Astrocyte (in vitro differentiated cells and primary cell): ENCODE data around the gene TYMS. TPM values are rescaled to one million over a fixed set of nuclear protein-coding genes. Genes with fewer than 3 reads are reported as not detected.

Source experiments
- DNase-seq: peaks from one replicate; pipeline ENCODE4 v3.0.0-alpha.2; 2010; ENCODE audit warnings: low read depth
- FAIRE-seq: peaks from 2 replicates; lab custom pipeline; 2011; peaks lifted over from hg19 to GRCh38; lab: Jason Lieb, UNC
- H2AFZ ChIP-seq: 2 replicates; pipeline ENCODE4 v1.6.0; 2012; ENCODE audit warnings: low read depth, low read length, inconsistent platforms
- H3K27ac ChIP-seq: 2 replicates; pipeline ENCODE4 v1.5.1; 2011; ENCODE audit warnings: low read depth, low read length, inconsistent platforms
- H3K27me3 ChIP-seq: 2 replicates; pipeline ENCODE4 v1.6.0; 2011; ENCODE audit warnings: low read length, inconsistent platforms; ENCODE audit not compliant: insufficient read depth
- H3K36me3 ChIP-seq: 2 replicates; pipeline ENCODE4 v1.5.1; 2011; ENCODE audit warnings: low read length, inconsistent platforms; ENCODE audit not compliant: insufficient read depth
- H3K4me1 ChIP-seq: 2 replicates; pipeline ENCODE4 v1.5.1; 2011; ENCODE audit warnings: low read length, inconsistent platforms; ENCODE audit not compliant: insufficient read depth
- H3K4me2 ChIP-seq: 2 replicates; pipeline ENCODE4 v1.6.0; 2012; ENCODE audit warnings: low read length, inconsistent platforms
- H3K4me3 ChIP-seq: 2 replicates; pipeline ENCODE4 v1.5.1; 2011; ENCODE audit warnings: low read depth, mild to moderate bottlenecking, low read length, inconsistent platforms; ENCODE audit not compliant: insufficient read depth
- H3K79me2 ChIP-seq: 2 replicates; pipeline ENCODE4 v1.6.0; 2012; ENCODE audit warnings: mild to moderate bottlenecking, low read length, inconsistent platforms; ENCODE audit not compliant: insufficient read depth
- H3K9ac ChIP-seq: 2 replicates; pipeline ENCODE4 v1.6.0; 2012; ENCODE audit warnings: mild to moderate bottlenecking, low read length, inconsistent platforms
- H3K9me3 ChIP-seq: 2 replicates; pipeline ENCODE4 v1.5.1; 2012; ENCODE audit warnings: low read depth, mild to moderate bottlenecking, low read length, inconsistent platforms; ENCODE audit not compliant: insufficient read depth
- H4K20me1 ChIP-seq: 2 replicates; pipeline ENCODE4 v1.6.0; 2012; ENCODE audit warnings: low read length, inconsistent platforms; ENCODE audit not compliant: insufficient read depth
- H3K27ac Mint-ChIP-seq: one replicate; pipeline ENCODE4 v1.8.0; 2021; ENCODE audit warnings: mild to moderate bottlenecking, mixed read lengths; ENCODE audit not compliant: unreplicated experiment
- H3K27me3 Mint-ChIP-seq: one replicate; pipeline ENCODE4 v1.8.0; 2021; ENCODE audit warnings: low read depth, mixed read lengths; ENCODE audit not compliant: unreplicated experiment
- H3K36me3 Mint-ChIP-seq: one replicate; pipeline ENCODE4 v1.8.0; 2021; ENCODE audit warnings: low read depth, mixed read lengths; ENCODE audit not compliant: unreplicated experiment
- H3K4me1 Mint-ChIP-seq: one replicate; pipeline ENCODE4 v1.8.0; 2021; ENCODE audit warnings: low read depth, mixed read lengths; ENCODE audit not compliant: unreplicated experiment
- H3K4me3 Mint-ChIP-seq: one replicate; pipeline ENCODE4 v1.8.0; 2021; ENCODE audit warnings: mild to moderate bottlenecking, moderate library complexity, mixed read lengths; ENCODE audit not compliant: unreplicated experiment
- H3K9me3 Mint-ChIP-seq: one replicate; pipeline ENCODE4 v1.8.0; 2021; ENCODE audit warnings: mild to moderate bottlenecking, mixed read lengths; ENCODE audit not compliant: unreplicated experiment
- CTCF ChIP-seq: IDR thresholded peaks from 2 replicates; pipeline ENCODE4 v1.5.1; 2011; ENCODE audit warnings: low read depth, mild to moderate bottlenecking, inconsistent platforms, low read length, moderate library complexity; ENCODE audit not compliant: insufficient read depth
- EZH2 ChIP-seq: IDR thresholded peaks from 2 replicates; pipeline ENCODE4 v1.6.1; 2012; ENCODE audit warnings: mild to moderate bottlenecking, low read length, inconsistent platforms; ENCODE audit not compliant: insufficient read depth
- total RNA-seq: library from RNA; stranded (reverse); gene quantifications from 2 replicates; pipeline ENCODE4 v1.2.1, GENCODE V29; 2021

Gene TYMS
- total RNA-seq, 1 donor from 2014 or later, result 38.7 TPM

GRCh38 chr18:622289-622688 is 35.2 kb upstream of the TYMS start:
- Histone ChIP-seq H4K20me1 (no peaks in the 10 kb centered on the region), H3K27ac (no peak overlapping the region), H3K4me3 (no peak overlapping the region), H2AFZ (no peak overlapping the region), H3K27me3 (peaks cover 22% of the 10 kb centered on the region), H3K9me3 (no peaks in the 10 kb centered on the region), H3K36me3 (no peaks in the 10 kb centered on the region), H3K79me2 (no peaks in the 10 kb centered on the region), H3K9ac (no peak overlapping the region), H3K4me1 (no peaks in the 10 kb centered on the region), H3K4me2 (no peak overlapping the region)
- FAIRE-seq (no peak), DNase-seq (no peak)
- no peak overlapping the region for H3K4me3 Mint-ChIP-seq
- no peaks in the 10 kb centered on the region for H3K4me1 Mint-ChIP-seq
- no peaks in the 10 kb centered on the region for H3K9me3 Mint-ChIP-seq
- no peaks in the 10 kb centered on the region for H3K36me3 Mint-ChIP-seq
- peaks cover 16% of the 10 kb centered on the region for H3K27me3 Mint-ChIP-seq
- H3K27ac Mint-ChIP-seq, result no peak overlapping the region
- TF ChIP-seq EZH2 (no peak), CTCF (no peak)

- peak; percentile 38 for DNase-seq
- H3K4me3 Mint-ChIP-seq, result no peak overlapping the region
- Histone ChIP-seq H3K36me3 (no peaks in the 10 kb centered on the region), H3K4me3 (no peak overlapping the region), H3K9ac (no peak overlapping the region), H3K79me2 (no peaks in the 10 kb centered on the region), H3K27ac (no peak overlapping the region), H3K9me3 (no peaks in the 10 kb centered on the region), H3K4me2 (no peak overlapping the region), H4K20me1 (no peaks in the 10 kb centered on the region), H2AFZ (no peak overlapping the region), H3K27me3 (peaks cover 15% of the 10 kb centered on the region), H3K4me1 (no peaks in the 10 kb centered on the region)
- no peaks in the 10 kb centered on the region for H3K36me3 Mint-ChIP-seq
- no peaks in the 10 kb centered on the region for H3K4me1 Mint-ChIP-seq
- TF ChIP-seq EZH2, result no peak
- peak; percentile 47 for TF ChIP-seq CTCF
- H3K9me3 Mint-ChIP-seq, result no peaks in the 10 kb centered on the region
- H3K27me3 Mint-ChIP-seq, result peaks cover 14% of the 10 kb centered on the region
- FAIRE-seq, result no peak
- no peak overlapping the region for H3K27ac Mint-ChIP-seq
Measured at GRCh38 chr18:623761-624620, 33.5 kb upstream of the TYMS start.

GRCh38 chr18:627231-627630 is 30.2 kb upstream of the TYMS start:
- Histone ChIP-seq H3K27me3 (peaks cover 6% of the 10 kb centered on the region), H3K4me1 (no peaks in the 10 kb centered on the region), H3K79me2 (no peaks in the 10 kb centered on the region), H2AFZ (no peak overlapping the region), H3K9ac (no peak overlapping the region), H3K4me3 (no peak overlapping the region), H3K9me3 (no peaks in the 10 kb centered on the region), H4K20me1 (no peaks in the 10 kb centered on the region), H3K36me3 (no peaks in the 10 kb centered on the region), H3K4me2 (no peak overlapping the region), H3K27ac (no peak overlapping the region)
- no peak for DNase-seq
- no peak for FAIRE-seq
- Mint-ChIP-seq H3K36me3 (no peaks in the 10 kb centered on the region), H3K27me3 (peaks cover 6% of the 10 kb centered on the region), H3K4me1 (peaks cover 6% of the 10 kb centered on the region), H3K4me3 (no peak overlapping the region), H3K9me3 (peaks cover 4% of the 10 kb centered on the region), H3K27ac (no peak overlapping the region)
- TF ChIP-seq CTCF (no peak), EZH2 (no peak)
